OCI-M2 (cell line): ENCODE measurements around the gene LMX1A.

ENCODE experiments used
- DNase-seq: peaks from one replicate; lab custom pipeline; 2025; ENCODE audit not compliant: unreplicated experiment; lab: John Stamatoyannopoulos, UW

LMX1A gene

DNA sequence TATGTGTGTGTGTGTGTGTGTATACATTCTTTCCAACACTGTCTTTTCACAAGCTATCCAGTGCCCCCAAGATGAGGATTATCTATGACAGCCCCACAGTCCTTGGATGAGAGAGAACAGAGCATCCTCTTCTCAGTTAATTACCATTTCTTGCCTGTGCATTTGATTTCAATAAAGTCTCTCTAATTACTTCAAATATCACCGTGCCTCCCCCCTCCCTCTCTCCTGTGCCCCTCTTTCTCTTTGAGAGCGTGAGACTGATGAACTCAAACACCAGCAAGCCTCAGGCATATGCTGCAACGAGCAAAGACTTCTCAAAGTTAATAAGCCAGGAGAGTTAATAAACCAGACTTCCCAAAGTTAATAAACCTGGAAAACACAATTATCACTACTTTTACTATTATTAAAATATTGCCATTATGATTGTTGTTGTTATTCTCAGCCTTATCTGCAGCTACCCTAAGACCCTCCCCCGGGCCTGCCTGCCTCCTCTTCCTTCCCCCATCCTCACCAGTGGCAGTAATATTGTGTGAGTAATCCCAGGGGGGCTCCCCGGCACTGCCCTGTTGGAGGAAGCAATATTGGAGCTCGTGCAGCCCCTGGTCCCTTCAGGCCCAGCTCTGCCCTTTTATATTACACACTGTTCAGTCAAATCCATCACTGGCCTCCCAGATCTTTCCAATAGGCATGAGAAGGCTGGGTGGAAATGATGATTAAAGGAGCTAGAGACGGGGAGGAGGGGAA, 30.9 kb downstream of the LMX1A start:
- no peak for DNase-seq

DNA sequence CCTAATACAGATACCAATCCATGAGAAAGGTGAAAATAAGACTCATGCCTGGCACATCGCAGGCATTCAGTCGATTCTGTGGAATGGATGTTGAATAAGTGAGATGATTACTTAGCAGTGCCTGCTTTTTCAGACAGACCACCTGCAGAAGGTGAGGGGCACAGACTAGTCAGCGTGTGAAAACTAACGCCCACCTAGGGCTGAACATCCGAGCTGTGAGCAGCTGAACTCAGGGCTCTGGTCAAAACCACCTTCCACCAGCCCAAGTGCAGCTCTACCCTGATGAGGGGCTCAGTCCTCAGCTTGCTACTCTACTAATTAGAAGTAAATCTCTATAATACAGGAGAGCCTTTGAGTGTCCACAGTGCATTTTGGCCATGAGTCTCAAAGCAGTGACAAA, 32.5 kb downstream of the LMX1A start:
- DNase-seq, result no peak

DNA sequence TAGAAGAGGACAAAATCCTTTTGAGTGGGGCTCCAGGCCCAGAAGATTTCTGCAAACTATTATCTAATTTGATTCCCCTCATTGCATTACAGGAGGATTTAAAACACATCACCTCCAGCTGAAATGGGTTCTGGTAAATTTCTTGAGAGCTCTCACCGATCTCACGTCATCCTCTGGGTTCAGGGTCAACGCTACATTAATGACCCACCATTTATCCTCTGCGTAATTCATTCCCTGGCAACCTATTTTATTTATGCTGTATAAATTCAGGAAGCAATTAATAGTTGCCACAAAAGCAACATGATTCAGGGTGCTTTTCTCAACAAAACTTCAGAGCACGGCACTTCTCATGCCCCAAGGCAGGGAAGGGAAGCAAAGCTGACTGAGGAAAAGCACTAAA, 38.9 kb downstream of the LMX1A start:
- DNase-seq, result no peak

DNA sequence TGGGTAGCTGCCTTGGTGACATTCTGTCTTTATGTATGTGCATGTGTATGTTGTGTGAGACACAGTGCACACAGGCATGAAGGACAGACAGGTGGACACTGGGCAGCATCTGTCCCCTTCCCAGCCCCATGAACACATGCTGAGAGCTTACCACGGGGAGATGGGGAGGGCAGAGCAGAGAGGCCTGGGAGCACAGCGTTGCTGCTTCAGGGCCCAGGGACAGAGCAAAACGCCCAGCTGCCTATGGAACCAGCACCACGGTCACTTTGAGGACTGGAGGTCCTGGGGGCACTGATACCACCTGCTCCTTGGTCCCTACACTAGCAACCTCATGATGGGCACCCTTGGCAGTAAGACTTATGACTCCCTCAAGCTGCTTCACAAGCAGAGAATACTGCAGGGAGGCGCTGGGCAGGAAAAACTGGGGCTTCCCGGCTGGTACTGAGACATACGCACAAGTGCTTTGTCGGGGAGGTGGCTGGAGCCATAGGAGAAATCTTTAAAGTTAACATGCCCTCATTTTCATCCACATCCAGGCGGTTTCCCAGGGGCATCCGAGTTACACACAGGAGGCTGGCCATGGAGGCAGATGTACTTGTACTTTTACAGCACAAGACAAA, 40.3 kb downstream of the LMX1A start:
- DNase-seq, result no peak

DNA sequence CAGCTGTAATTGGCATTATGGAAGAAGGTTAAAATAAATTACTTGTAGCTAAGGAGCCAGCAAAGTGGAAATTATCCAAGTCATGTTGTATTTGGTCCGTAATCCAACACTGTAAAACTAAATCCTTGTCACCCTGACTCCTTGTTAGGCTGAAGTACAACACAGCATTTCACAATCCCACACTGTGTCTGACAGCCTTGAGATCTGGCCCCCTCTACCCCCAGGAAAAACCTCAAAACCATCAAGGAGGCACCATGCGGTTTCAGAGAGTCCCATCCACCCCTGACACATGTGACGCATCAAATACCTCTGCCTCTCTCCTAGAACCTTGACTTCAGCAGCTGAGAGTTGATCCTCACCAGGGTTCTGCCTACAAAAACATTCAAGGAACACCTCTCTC, 41.0 kb downstream of the LMX1A start:
- DNase-seq, result no peak

DNA sequence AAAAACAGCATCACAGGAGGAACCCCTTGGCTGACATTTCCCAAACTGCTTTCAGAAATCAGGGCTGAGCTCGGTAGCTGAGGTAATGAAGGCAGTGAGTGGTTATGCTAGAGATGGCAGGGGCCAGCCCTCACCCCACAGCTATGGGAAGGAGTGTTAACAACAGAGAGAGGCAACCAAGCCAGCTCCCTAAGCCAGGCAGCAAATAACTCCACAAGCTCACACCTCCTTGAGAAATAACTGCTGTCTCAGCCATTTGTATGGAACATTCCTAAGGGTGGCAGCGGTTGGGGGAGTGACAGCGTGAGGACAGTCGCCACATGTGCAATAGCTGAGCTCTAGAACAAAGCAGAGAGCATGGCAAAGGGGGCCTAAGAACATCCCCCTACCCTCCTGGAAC, 42.6 kb downstream of the LMX1A start:
- DNase-seq, result no peak

DNA sequence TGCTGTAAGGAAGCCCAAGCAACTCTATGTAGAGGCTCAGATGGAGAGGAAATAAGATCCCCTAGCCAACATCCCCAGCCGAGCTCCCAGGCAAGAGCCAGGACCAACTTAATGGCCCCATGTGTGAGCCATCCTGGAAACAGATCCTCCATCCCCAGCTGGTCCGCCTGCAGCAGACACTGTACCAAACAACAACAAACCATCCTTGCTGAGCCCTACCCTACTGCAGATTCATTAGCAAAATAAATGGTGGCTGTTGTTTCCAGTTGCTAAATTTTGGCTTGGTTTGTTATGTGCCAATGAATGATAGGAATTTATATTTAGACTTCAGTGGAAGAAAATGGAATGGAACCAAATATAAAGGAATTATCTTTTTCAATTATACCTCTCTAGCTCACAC, 43.9 kb downstream of the LMX1A start:
- no peak for DNase-seq

DNA sequence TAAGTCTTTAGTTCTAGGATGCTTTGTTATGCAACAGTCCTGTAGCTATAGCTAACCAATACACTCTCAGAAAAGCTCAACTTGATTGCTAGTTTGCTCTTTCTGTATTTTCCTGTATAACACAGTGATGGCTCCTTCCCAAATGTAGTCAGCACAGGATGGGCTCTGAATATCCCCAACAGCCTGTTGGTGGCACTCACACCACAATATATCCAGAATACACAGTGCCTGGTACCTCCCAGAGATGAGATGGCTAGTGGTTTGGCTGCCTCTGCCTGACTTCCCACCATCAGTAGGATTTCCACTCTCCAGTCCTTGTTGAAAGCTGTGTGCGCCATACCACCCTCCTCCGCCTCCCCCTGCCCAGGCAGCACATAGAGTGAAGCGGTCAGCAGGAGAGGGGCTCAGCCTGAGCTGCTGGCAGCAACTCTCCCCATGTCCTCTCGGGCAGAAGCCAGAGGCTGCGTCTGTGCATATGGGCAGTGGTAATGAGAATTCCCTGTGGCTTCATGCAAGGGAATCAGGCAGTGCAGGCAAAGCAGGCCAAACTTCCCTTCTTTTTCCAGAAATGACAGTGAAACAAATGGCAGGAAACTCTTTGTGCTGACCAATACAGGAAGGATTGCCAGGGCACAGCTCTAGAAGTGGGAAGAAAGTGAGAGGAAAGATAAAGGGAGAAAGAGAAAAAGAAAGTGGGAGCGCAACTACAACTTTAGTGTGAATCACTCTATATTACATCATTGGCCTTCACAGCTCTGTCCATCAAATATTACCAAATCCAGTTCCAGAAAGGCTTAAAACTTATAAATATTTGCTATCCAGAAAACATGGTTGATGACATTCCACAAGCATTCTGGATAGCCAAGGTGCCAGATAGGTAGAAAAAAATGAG, 49.7 kb downstream of the LMX1A start:
- DNase-seq, result no peak

DNA sequence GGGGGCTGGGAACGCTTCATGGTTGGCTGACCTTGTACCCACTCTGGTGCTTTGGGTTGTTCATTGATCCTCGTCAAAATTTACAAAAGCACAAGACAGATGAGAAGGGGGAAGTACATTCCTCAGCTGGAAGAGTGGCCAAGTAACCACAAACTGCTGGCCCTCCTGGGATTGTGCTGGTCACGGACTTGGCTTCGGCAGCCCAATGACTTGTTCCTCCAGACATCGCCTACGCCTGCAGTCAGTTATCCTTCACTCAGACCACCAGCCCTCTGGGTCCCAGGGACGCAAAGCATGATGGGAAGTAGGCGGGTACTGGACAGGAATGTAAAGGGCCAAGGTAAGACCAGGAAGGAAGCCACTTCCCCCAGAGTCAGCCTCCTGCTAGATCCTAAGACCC, 53.1 kb downstream of the LMX1A start:
- no peak for DNase-seq

DNA sequence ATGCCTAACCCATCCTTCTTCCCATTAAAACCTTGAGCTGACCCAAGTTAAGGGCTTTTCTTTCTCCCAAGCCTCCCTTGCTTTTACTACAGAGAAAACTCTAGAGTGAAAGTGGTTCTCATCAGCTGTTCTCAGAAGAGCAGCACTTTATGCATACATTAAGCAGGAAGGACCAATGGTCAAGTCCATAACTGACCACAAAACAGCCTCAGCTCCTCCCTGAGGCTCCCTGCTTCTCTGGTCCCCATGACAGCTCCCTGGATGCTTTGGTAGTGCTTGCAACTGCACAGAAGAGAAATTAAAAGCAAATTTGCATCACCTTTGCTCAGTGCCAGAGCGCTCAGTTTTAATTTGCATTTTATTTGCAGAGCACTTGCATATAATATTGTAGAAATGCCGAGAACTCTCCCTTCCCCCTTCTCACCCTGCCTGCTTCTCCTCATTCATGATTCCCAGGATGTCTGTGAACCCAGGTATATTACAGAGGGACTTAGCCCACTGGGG, 56.1 kb downstream of the LMX1A start:
- no peak for DNase-seq

DNA sequence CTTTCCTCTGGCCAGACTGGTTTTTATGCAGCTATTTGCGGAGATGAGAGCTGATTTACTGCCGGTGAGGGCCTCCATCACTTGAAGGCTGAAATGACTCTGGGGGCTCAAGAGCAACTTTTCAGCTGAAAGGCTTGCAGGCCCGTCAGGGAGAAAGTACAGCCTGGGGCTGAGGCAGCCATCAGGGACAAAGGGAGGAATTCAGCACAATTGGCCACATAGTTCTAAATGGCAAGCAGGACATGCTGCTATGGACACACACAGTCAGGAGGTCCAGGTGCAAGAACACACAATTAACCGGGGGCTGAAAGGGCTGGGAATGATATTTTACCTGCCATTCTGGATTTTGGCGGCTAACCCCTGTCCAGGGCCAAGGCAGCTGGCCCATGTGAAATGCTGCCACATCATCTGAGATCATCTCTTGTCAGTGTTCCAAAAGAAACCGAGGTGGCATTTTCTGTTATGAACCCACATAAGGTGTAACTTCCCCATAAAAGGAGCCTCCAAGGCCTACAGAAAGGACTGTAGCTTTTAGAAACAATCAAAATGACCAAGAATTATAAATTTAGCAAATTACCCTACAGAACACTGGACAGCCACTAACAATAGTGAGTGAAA, 58.2 kb downstream of the LMX1A start:
- no peak for DNase-seq

DNA sequence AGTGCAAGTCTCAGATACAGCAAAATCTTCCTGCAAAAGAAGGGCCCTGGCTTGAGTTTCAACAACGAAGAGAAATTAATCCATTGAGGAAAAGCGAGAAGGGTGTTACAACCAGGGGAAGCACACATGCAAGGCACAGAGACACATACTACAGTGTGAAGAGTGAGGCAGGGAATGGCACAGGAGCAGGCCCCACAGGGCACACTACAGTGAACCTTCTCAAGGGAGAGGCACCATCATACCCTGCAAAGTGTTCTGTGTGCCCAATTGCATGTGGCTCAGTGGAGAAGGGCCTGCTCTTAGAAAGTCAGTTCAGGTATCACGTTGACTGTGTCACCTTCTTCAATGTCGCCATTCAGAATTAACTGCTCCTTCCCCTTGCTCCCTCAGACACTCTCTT, 60.3 kb downstream of the LMX1A start:
- DNase-seq, result no peak

DNA sequence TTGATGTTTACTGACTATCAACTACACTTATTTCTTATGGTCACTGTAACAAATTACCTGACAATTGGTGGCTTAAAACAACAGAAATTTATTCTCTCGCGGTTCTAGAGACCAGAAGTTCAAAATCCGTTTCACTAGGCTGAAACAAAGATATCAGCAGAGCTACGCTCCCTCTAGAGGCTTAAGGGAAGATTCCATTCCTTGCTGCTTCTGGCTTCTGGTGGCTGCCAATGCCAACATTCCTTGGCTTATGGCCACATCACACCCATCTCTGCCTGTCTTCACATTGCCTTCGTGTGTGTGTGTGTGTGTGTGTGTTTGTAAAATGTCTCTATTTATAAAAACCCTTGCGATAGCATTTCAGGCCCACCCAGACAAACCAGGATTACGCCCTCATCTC, 66.4 kb downstream of the LMX1A start:
- DNase-seq, result no peak

DNA sequence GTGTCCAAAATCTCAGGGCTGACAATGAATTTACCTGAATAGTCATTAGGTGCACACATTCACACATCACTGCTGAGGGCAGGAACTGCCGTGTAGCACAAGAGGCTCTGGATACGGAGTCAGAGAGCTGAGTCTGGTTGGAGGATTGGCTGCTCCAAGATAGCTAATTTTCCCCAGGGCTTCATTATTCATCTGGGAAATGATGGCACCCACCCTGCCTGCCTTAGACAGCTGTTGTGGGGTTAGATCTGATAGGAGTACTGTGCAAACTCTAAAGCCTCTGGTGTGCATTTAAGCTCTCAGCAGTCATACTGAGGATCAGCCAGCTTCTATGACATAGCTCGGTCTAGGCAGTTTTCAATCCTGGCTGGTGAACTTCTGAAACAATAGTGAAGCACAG, 67.0 kb downstream of the LMX1A start:
- DNase-seq, result no peak

DNA sequence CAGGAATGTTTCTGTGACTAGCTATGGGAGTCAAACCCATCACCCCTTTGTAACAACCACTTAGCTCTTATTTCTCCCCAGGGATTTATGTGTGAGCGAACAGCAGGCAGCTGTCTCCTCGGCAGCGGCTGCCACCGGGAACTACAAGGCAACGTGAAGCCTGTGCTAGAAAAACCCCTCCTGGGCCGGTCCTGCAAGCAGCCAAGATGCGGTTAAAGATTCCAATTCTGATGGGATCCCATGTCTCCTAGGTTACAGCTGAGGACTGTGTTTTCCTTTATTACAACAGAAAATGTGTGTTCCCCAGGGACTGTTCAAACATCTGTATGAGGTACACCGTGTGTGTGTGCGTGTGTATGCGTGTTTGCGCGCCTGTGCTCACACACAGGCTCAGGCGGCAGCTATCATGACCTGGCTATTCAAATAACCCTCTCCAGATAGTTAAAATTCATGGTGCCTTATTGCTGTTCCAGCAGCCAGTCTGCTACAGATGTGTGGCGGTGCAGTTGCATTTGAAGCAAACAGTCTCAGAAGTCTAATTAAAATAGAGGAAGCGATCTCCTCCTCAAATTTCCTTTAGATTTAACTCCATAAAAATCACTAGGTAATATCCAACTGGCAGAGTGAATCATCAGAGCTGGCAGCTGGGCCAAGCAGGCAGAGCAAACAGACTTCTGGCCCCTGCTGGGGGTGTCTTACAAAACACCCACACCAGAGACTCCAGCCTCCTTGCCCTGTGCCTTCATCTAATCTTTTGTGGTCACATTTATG, 68.0 kb downstream of the LMX1A start:
- no peak for DNase-seq

DNA sequence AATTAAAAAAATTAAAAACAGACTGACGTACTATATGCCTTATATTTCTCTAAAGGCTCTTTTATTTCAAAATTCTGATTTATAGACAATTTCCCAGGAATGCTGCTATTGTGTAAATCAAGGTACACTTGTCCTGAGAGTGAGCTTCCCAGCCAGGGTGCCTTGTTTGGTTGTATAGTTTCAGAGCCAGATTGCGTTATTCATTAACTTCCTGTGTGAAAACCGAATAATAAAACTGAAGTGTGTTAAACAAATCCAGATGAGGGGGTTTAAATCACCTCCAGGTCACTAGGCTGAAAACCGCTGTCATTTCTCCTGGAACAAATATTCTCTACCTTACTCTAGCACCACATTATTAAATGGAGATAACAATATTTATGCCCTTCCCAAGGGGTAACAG, 68.7 kb downstream of the LMX1A start:
- DNase-seq, result no peak

DNA sequence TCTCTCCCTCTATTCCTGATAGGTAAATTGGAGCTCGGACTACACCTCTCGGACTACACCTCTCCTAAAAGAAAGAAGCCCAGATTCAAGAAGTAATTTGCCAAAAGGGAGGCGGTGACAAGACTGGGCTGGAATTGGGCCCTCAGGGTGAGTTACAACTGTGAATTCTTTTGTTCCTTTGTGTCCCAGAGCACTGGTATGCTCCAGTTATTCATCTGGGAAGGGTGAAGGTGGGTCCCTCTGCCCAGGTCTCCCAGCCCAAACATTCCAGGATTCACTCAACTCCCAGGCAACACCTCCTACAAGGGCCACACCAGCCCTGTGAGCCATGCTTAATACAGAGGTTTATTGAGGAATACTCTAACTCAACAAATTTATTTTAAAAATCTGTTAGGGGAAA, 69.2 kb downstream of the LMX1A start:
- DNase-seq, result no peak

DNA sequence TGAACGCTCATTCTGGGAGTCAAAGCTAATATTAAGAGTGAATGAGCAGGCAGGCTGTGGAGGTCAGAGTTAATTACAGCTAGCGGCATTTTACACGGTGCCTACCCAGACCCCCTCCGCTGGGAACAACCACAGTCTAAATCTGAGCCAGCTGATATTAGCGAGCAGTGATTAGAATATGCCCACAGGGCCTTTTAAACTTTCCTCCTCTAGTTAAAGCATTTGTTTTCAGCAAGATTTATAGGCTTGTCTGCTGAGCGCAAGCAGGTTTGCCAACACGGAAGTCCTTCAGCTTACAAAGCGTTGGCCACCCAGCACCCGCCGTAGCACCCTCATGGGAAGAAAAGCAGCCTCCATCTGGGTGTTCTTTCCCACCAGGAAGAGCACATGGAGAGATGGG, 72.1 kb downstream of the LMX1A start:
- no peak for DNase-seq

DNA sequence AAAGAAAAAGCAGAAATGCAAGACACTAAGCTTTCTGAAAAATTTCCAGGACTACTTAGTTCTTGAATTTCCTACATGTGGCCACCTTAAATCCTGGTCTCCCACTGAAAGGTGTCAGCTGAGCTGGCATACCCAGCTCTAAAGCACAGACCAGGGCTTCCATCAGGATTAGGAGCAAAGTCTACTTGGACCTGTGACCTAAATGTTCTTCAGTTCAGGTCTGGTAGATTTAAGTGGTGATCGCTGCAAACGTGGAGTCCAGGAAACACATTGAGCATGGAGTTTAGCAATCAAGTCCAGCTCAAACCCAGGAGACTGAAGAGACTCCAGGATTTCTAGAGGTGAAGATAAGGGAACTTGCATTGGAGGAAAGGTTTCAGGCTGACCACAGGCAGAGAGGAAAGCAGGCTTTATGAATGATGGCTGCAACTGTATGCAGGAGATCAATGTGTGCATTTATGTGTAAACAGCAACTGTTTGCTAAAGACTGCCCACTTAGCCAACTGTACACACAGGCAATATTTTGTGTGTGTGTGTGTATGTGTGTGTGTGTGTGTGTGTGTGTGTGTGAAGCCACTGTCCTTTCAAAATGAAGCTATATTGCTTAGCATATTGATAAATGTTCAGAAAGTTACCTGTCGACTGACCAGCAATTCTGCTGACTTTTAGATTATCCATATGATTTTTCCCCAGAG, 75.2 kb downstream of the LMX1A start:
- DNase-seq, result no peak

DNA sequence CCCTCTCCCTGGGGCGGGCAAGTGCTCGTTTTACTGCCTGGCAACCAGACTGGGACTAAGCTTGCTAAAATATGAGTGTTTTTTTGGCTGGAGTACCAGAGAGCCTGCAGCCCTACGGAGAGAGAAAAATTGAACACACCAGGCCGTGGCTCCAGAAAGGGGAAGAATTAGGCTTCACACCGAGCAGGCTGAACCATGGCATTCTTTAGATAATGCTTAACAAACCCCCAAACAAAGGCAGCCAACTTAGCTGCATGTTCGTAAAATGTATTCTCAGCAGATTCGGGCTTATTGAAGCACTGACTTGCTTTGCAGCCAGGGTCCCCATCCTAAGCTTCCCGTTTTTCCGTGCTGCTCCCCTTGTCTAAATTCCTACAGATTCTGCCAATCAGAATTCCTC, 76.6 kb downstream of the LMX1A start:
- no peak for DNase-seq
